C4-2B (cell line): ENCODE results near the gene METTL17.
A peak's percentile ranks its signal among the peaks of the same experiment; 100 is the strongest.
"Not testable (repeated sequence)": the region's sequence is repeated elsewhere in the genome, so short reads cannot be mapped to it uniquely, and the experiment has no call there.

ENCODE experiments used
- H3K27ac ChIP-seq: fragments of 450-650 bp; 2 replicates; pipeline ENCODE4 v1.5.1; 2017
- CTCF ChIP-seq: fragments of 450-650 bp; conservative IDR thresholded peaks from 2 replicates; pipeline ENCODE4 v1.5.1; 2017; ENCODE audit warnings: mild to moderate bottlenecking
- ZFX ChIP-seq: fragments of 450-650 bp; IDR thresholded peaks from 2 replicates; pipeline ENCODE4 v1.6.1; 2017

METTL17 gene

GRCh38 chr14:20989787-20990600 is at the start of gene METTL17:
METTL17 (plus strand) TSS chr14:20989980; CDS start chr14:20990003, 23 bp downstream.
- H3K27ac ChIP-seq: peak within 1 kb of the TSS; percentile 70
- TF ChIP-seq ZFX (peak; percentile 40; the same call in 1 of the 2 replicates), CTCF (peak; percentile 67)

GRCh38 chr14:20945146-20945545 is 44.6 kb upstream of the METTL17 start:
- not testable (repeated sequence) for H3K27ac ChIP-seq

- not testable (repeated sequence) for H3K27ac ChIP-seq
These were observed 43.1 kb upstream of the METTL17 start for GRCh38 chr14:20946707-20947106.

GRCh38 chr14:20954736-20955537 is 34.8 kb upstream of the METTL17 start, which contains the start of gene RNASE2:
RNASE2 (plus strand) TSS chr14:20955487; CDS start chr14:20955772, 285 bp downstream.
- not testable (repeated sequence) for H3K27ac ChIP-seq

GRCh38 chr14:20955538-20955873 is 34.3 kb upstream of the METTL17 start:
- not testable (repeated sequence) for H3K27ac ChIP-seq

- no peak overlapping the region for H3K27ac ChIP-seq
- TF ChIP-seq ZFX: no peak
- no peak for TF ChIP-seq CTCF
These were observed 33.3 kb upstream of the METTL17 start for GRCh38 chr14:20956376-20956976.

GRCh38 chr14:20958946-20959345 is 30.8 kb upstream of the METTL17 start:
- H3K27ac ChIP-seq: not testable (repeated sequence)

GRCh38 chr14:20969336-20969735 is 20.4 kb upstream of the METTL17 start:
- no peak overlapping the region for H3K27ac ChIP-seq
- TF ChIP-seq CTCF (no peak), ZFX (no peak)

GRCh38 chr14:20970647-20970982 is 19.2 kb upstream of the METTL17 start:
- no peak overlapping the region; the same call in 1 of the 2 replicates for H3K27ac ChIP-seq
- no peak for TF ChIP-seq ZFX
- no peak for TF ChIP-seq CTCF
